ENCODE measurements around the gene TVP23A. TPM values are rescaled to one million over a fixed set of nuclear protein-coding genes. Genes with fewer than 3 reads are reported as not detected.

The TVP23A gene
- total RNA-seq, 1 experiment from 2014 or later: not detected

- Histone ChIP-seq H3K4me2 (ENCODE audit: low read length) (peak overlapping the region; percentile 83), H4K20me1 (ENCODE audit: low read length) (no peaks in the 10 kb centered on the region), H3K9me3 (ENCODE audit: low read length) (no peaks in the 10 kb centered on the region), H3K4me3 (ENCODE audit: low read length) (peak overlapping the region; percentile 60), H3K36me3 (ENCODE audit: low read depth, low read length) (no peaks in the 10 kb centered on the region), H3K27me3 (ENCODE audit: low read length) (no peaks in the 10 kb centered on the region), H3K79me2 (ENCODE audit: low read length) (no peaks in the 10 kb centered on the region), H2AFZ (ENCODE audit: low read length) (peak overlapping the region; percentile 86), H3K9me2 (replicated peaks; ENCODE audit: low read length) (no peaks in the 10 kb centered on the region), H3F3A (ENCODE audit: low read length, unreplicated experiment) (no peaks in the 10 kb centered on the region), H3K9ac (ENCODE audit: low read length) (no peak overlapping the region; the same call in 1 of the 2 replicates), H3K27ac (ENCODE audit: low read length) (no peak overlapping the region), H3K4me1 (ENCODE audit: insufficient read depth, low read length) (peaks cover 13% of the 10 kb centered on the region)
- peak; percentile 74 for DNase-seq
- CTCF ChIA-PET: interaction anchor here (0.6 to 1.0 kb wide), 4 partner anchors 68 to 1689 kb away, joined by 3 to 12 read pairs (median 6); no protein-coding TSS in a partner anchor
- TF ChIP-seq EZH2 (IDR thresholded peaks at IDR 0.05; ENCODE audit: low read length, unreplicated experiment) (no peak), CTCF (conservative IDR thresholded peaks at IDR 0.05; ENCODE audit: low read depth, low read length) (peak; percentile 83)
- intact Hi-C loops (cut with micrococcal nuclease): loop anchor here (1.0 to 5.0 kb wide), 5 partner anchors 70 to 420 kb away; no protein-coding TSS in a partner anchor
- ATAC-seq: peak; percentile 70
- BruUV-seq (replicated peaks): no TSS peak
- POLR2A ChIA-PET (ENCODE audit: unreplicated experiment): interaction anchor here (0.7 kb wide), 1 partner anchor 1493 kb away, joined by 7 read pairs; no protein-coding TSS in a partner anchor
Observed at GRCh38 chr16:10737068-10737625, 81.4 kb downstream of the TVP23A start.

DNA sequence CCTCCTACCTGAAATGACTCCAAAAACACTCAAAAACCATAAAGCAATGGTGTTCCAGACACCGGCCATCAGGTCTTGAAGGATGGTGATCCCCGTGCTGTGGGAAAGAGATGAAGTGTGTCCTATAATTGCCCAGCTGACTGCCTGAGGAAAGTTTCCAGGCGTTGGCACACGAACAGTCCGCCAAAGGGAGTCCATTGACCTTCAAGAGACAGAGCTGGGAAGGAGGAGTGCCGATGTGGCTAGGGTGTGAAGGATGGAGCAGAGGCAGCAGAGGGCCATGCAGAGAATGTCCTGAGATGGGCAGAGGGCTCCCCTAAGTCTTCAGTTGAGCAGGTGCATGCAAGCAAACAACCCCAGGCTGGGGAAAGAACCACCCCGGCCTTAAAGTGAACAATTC, 86.8 kb downstream of the TVP23A start:
- Histone ChIP-seq H3K4me3 (ENCODE audit: low read length) (no peak overlapping the region), H3K36me3 (ENCODE audit: low read depth, low read length) (no peaks in the 10 kb centered on the region), H3K9ac (ENCODE audit: low read length) (no peak overlapping the region), H2AFZ (ENCODE audit: low read length) (no peak overlapping the region), H3K4me1 (ENCODE audit: insufficient read depth, low read length) (peaks cover 7% of the 10 kb centered on the region), H3K79me2 (ENCODE audit: low read length) (no peaks in the 10 kb centered on the region), H4K20me1 (ENCODE audit: low read length) (no peaks in the 10 kb centered on the region), H3K9me3 (ENCODE audit: low read length) (no peaks in the 10 kb centered on the region), H3K27ac (ENCODE audit: low read length) (no peak overlapping the region), H3K9me2 (replicated peaks; ENCODE audit: low read length) (no peaks in the 10 kb centered on the region), H3F3A (ENCODE audit: low read length, unreplicated experiment) (no peaks in the 10 kb centered on the region), H3K27me3 (ENCODE audit: low read length) (no peaks in the 10 kb centered on the region), H3K4me2 (ENCODE audit: low read length) (no peak overlapping the region)
- DNase-seq: no peak
- no peak for TF ChIP-seq EZH2 (IDR thresholded peaks at IDR 0.05; ENCODE audit: low read length, unreplicated experiment)
- no peak for TF ChIP-seq EZH2phosphoT487 (IDR thresholded peaks at IDR 0.05; ENCODE audit: borderline replicate concordance, low read length)
- no peak for TF ChIP-seq CTCF (conservative IDR thresholded peaks at IDR 0.05; ENCODE audit: low read depth, low read length)
- intact Hi-C loops (cut with micrococcal nuclease): no loop called here
- no peak for ATAC-seq
- BruUV-seq (replicated peaks): no TSS peak
- POLR2A ChIA-PET (ENCODE audit: unreplicated experiment): no interaction called here
- CTCF ChIA-PET: interaction anchor here (0.6 kb wide), 1 partner anchor 150 kb away, joined by 3 read pairs; no protein-coding TSS in a partner anchor

Measured in PC-3 (cell line).